Measurements from ENCODE around the gene AVPR2.

- TF ChIP-seq CTCF (IDR thresholded peaks at IDR 0.05; ENCODE audit: low read depth, low read length, missing input control) (no peak), ATF3 (IDR thresholded peaks at IDR 0.05) (no peak), RAD21 (IDR thresholded peaks at IDR 0.05) (no peak), EGR1 (IDR thresholded peaks at IDR 0.05; ENCODE audit: low read depth in 2 of 2) (no peak), YY1 (IDR thresholded peaks at IDR 0.05) (no peak), TAF1 (conservative IDR thresholded peaks at IDR 0.05) (no peak), MAX (IDR thresholded peaks at IDR 0.05) (no peak), SP1 (IDR thresholded peaks at IDR 0.05) (no peak)
Measured at GRCh38 chrX:153861151-153861550, 43.3 kb upstream of the AVPR2 start.
